ENCODE results near the gene LMBRD1.
"Not testable (repeated sequence)": the region's sequence is repeated elsewhere in the genome, so short reads cannot be mapped to it uniquely, and the experiment has no call there.

The LMBRD1 gene

GRCh38 chr6:69789578-69789977 lies 7.2 kb downstream of the LMBRD1 start:
- no peak for ATAC-seq
- no peak for TF ChIP-seq PATZ1 (CRISPR knock-in tag; IDR thresholded peaks at IDR 0.05; ENCODE audit: borderline replicate concordance)
- TF ChIP-seq PPARA (CRISPR knock-in tag; IDR thresholded peaks at IDR 0.05; ENCODE audit: borderline replicate concordance): no peak
- TF ChIP-seq ISL1 (CRISPR knock-in tag; IDR thresholded peaks at IDR 0.05): no peak
- no peak for TF ChIP-seq BACH2 (CRISPR knock-in tag; IDR thresholded peaks at IDR 0.05; ENCODE audit: borderline replicate concordance)
- TF ChIP-seq ZFP30 (CRISPR knock-in tag; IDR thresholded peaks at IDR 0.05): no peak
- TF ChIP-seq GLIS3 (CRISPR knock-in tag; IDR thresholded peaks at IDR 0.05): no peak
- TF ChIP-seq ZC3H10 (CRISPR knock-in tag; IDR thresholded peaks at IDR 0.05): no peak
- no peak for TF ChIP-seq ZFP3 (CRISPR knock-in tag; IDR thresholded peaks at IDR 0.05)
- TF ChIP-seq OSR1 (CRISPR knock-in tag; IDR thresholded peaks at IDR 0.05): no peak
- no peak for TF ChIP-seq ESRRG (CRISPR knock-in tag; IDR thresholded peaks at IDR 0.05)
- TF ChIP-seq ZNF565 (CRISPR knock-in tag; conservative IDR thresholded peaks at IDR 0.05; ENCODE audit: low read depth): no peak
- TF ChIP-seq, protein P1, sequence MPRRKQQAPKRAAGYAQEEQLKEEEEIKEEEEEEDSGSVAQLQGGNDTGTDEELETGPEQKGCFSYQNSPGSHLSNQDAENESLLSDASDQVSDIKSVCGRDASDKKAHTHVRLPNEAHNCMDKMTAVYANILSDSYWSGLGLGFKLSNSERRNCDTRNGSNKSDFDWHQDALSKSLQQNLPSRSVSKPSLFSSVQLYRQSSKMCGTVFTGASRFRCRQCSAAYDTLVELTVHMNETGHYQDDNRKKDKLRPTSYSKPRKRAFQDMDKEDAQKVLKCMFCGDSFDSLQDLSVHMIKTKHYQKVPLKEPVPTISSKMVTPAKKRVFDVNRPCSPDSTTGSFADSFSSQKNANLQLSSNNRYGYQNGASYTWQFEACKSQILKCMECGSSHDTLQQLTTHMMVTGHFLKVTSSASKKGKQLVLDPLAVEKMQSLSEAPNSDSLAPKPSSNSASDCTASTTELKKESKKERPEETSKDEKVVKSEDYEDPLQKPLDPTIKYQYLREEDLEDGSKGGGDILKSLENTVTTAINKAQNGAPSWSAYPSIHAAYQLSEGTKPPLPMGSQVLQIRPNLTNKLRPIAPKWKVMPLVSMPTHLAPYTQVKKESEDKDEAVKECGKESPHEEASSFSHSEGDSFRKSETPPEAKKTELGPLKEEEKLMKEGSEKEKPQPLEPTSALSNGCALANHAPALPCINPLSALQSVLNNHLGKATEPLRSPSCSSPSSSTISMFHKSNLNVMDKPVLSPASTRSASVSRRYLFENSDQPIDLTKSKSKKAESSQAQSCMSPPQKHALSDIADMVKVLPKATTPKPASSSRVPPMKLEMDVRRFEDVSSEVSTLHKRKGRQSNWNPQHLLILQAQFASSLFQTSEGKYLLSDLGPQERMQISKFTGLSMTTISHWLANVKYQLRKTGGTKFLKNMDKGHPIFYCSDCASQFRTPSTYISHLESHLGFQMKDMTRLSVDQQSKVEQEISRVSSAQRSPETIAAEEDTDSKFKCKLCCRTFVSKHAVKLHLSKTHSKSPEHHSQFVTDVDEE (CRISPR knock-in tag; IDR thresholded peaks at IDR 0.05): no peak
- TF ChIP-seq ARNTL (CRISPR knock-in tag; IDR thresholded peaks at IDR 0.05; ENCODE audit: borderline replicate concordance, low read depth): no peak
- TF ChIP-seq, protein P2, sequence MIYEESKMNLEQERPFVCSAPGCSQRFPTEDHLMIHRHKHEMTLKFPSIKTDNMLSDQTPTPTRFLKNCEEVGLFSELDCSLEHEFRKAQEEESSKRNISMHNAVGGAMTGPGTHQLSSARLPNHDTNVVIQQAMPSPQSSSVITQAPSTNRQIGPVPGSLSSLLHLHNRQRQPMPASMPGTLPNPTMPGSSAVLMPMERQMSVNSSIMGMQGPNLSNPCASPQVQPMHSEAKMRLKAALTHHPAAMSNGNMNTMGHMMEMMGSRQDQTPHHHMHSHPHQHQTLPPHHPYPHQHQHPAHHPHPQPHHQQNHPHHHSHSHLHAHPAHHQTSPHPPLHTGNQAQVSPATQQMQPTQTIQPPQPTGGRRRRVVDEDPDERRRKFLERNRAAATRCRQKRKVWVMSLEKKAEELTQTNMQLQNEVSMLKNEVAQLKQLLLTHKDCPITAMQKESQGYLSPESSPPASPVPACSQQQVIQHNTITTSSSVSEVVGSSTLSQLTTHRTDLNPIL (CRISPR knock-in tag; IDR thresholded peaks at IDR 0.05; ENCODE audit: low read depth): no peak
- TF ChIP-seq ZNF70 (CRISPR knock-in tag; IDR thresholded peaks at IDR 0.05): no peak

GRCh38 chr6:69787436-69787835 lies 9.4 kb downstream of the LMBRD1 start:
- ATAC-seq: not testable (repeated sequence)

DNA sequence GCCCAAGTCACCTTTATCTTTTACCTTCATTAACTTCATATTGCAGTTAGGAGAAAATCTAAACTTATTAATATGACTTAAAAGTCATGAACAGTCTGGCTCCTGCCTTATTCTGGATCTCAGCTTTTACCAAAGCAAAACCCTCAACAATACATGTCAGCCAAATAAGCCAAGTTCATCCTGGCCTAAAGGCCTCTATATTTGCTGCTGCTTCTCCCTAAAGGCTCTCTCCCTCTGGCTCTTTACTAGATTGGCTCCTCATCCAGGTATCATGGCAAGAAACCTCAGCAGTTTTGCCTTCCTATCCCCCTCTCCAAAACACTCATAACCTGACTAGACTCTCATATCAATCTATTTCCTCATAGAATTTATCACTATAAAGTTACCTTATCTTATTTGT lies 11.1 kb downstream of the LMBRD1 start:
- ATAC-seq: no peak
- TF ChIP-seq RARB (CRISPR knock-in tag; IDR thresholded peaks at IDR 0.05) (no peak), ZFP3 (CRISPR knock-in tag; IDR thresholded peaks at IDR 0.05) (no peak), ISL1 (CRISPR knock-in tag; IDR thresholded peaks at IDR 0.05) (no peak), TOX (CRISPR knock-in tag; IDR thresholded peaks at IDR 0.05; ENCODE audit: borderline replicate concordance) (no peak), SNAI2 (CRISPR knock-in tag; IDR thresholded peaks at IDR 0.05) (no peak), BACH2 (CRISPR knock-in tag; IDR thresholded peaks at IDR 0.05; ENCODE audit: borderline replicate concordance) (no peak), GLIS3 (CRISPR knock-in tag; IDR thresholded peaks at IDR 0.05) (no peak)
- TF ChIP-seq, protein P3, sequence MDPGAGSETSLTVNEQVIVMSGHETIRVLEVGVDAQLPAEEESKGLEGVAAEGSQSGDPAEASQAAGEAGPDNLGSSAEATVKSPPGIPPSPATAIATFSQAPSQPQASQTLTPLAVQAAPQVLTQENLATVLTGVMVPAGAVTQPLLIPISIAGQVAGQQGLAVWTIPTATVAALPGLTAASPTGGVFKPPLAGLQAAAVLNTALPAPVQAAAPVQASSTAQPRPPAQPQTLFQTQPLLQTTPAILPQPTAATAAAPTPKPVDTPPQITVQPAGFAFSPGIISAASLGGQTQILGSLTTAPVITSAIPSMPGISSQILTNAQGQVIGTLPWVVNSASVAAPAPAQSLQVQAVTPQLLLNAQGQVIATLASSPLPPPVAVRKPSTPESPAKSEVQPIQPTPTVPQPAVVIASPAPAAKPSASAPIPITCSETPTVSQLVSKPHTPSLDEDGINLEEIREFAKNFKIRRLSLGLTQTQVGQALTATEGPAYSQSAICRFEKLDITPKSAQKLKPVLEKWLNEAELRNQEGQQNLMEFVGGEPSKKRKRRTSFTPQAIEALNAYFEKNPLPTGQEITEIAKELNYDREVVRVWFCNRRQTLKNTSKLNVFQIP (CRISPR knock-in tag; IDR thresholded peaks at IDR 0.05; ENCODE audit: borderline replicate concordance, low read depth): no peak

- TF ChIP-seq ISL1 (CRISPR knock-in tag; IDR thresholded peaks at IDR 0.05) (no peak), RARB (CRISPR knock-in tag; IDR thresholded peaks at IDR 0.05) (no peak), CSRNP3 (CRISPR knock-in tag; IDR thresholded peaks at IDR 0.05) (no peak), TCF4 (CRISPR knock-in tag; IDR thresholded peaks at IDR 0.05; ENCODE audit: borderline replicate concordance) (no peak), PATZ1 (CRISPR knock-in tag; IDR thresholded peaks at IDR 0.05; ENCODE audit: borderline replicate concordance) (no peak), GLIS3 (CRISPR knock-in tag; IDR thresholded peaks at IDR 0.05) (no peak), BACH2 (CRISPR knock-in tag; IDR thresholded peaks at IDR 0.05; ENCODE audit: borderline replicate concordance) (no peak), TOX (CRISPR knock-in tag; IDR thresholded peaks at IDR 0.05; ENCODE audit: borderline replicate concordance) (no peak), ZNF8 (CRISPR knock-in tag; IDR thresholded peaks at IDR 0.05) (no peak)
- no peak for ATAC-seq
These were observed 12.0 kb downstream of the LMBRD1 start for GRCh38 chr6:69784595-69785377.

Measured in SK-N-SH treated with all-trans-retinoic acid at 6 μM for 48 hours (cell line).